ENCODE measurements around the gene PRXL2B.
"Not testable (repeated sequence)": the region's sequence is repeated elsewhere in the genome, so short reads cannot be mapped to it uniquely, and the experiment has no call there.

The PRXL2B gene

DNA sequence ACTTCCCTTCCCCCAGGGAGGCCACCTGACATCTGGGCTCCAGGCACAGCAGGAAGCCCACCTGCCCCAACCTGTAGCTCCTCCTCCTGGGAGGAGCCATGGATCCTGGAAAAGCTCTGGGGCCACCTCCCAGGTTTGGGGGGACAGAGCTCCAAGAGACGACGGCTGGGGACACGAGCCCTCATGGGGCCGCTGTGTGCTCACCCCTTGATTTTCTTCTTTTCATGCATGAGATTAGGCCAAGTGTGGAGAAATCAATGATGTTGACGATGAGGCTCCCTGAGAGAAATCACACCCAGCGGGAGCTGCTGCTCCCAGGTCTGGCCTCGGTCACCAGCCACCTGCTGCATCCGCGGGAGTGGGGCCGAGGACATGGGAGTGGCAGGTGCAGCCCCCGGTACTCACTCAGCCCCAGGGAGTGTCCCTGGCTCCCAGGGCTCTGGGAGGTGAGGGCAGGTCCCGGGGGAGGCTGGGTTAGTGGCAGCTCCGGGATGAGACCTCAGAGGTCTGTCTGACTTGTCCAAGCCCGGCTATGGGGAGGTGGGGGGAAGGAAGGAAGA is 21.7 kb upstream of the PRXL2B start:
- DNase-seq: no peak

DNA sequence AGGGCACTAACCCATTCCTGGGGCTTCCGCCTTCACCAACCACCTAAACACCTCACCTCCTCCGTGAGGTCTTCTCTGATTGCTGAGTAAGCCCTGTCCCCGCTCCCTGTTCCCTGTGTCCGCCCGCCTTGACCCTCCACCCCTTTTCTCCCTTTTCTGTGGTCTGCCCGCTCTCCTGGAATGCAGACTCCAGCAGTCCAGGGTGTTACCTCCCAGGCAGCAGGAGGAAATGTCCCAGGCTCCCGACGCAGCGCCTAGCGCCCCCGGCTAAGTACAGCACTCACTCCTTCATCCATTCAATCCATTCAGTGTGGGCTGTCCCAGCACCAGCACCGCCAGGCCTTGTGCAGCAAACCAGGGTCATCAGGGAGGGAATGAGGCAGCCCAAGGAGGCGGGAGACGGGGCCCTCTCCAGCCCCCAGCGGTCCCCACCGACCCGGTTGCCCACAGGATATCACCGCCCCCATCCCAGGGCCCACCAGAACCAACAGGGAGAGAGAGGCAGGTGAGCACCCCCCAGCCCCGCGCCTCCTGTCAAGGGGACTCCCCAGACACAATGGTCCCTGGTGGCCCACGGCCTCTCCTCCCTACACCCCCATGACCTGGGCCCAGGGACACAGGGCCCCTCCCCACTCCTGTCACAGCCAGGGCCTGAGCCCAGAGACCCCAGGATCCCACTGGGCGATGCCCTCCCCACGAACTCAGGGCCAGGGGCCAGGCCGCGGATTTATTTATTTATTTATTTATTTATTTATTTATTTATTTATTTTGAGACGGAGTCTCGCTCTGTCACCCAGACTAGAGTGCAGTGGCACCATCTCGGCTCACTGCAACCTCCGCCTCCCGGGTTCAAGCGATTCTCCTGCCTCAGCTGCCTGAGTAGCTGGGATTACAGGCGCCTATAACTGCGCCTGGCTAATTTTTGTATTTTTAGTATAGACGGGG is 20.2 kb upstream of the PRXL2B start:
- DNase-seq: no peak

DNA sequence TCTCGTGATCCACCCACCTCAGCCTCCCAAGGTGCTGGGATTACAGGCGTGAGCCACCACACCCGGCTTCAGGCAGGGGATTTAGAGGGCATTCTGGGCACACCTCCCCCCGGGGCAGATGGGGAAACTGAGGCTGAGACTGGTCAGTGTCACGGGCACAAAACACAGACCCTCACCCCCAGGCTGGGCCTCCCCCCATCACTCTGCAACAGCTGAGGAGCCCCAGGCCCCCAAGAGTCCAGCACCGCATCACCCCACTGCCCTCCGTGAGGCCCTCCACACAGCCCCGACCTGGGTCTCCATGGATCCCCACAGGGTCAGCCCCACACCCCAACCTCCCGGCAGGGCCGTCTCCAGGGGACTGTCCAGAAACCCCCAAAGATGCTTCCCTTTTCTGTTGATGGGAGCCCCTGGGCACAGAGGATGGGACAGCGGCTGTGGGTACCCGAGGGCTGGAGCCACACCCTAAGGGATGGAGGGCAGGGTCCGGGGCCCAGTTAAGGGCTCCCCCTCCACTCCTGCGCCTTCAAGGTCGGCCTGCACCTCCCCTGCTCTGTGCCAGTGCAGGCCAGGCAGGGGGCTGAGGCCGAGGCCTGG is 19.4 kb upstream of the PRXL2B start:
- DNase-seq: no peak

DNA sequence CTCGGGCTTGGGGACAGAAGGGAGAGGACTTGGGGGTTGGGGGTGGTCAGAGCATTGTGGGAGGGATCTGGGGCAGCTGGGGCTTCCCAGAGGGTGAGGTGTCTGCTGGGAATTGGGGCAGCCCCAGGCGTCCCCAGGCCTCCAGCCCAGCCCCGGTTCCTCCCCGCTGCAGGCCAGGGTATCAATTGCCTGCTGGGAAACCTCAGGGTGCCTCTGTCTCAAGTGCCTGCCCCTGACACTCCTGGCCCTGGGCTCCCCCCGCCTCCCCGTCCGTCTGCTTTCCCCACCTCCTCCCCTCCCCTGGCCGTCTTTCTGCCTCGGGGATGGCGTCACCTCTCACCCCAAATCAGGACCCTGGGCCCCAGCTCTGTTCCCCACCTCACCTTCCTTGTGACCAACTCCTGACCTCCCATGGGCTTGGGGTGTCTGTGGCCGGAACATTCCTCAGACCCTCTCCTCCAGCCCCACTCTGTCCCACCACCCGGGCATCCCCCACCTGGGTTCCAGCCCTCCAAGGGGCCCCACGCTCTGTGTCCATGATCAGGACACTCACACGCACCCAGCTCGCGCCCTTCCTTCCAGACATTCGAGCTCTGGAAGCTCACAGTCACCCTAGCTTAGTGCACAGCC is 18.3 kb upstream of the PRXL2B start:
- DNase-seq: not testable (repeated sequence)

DNA sequence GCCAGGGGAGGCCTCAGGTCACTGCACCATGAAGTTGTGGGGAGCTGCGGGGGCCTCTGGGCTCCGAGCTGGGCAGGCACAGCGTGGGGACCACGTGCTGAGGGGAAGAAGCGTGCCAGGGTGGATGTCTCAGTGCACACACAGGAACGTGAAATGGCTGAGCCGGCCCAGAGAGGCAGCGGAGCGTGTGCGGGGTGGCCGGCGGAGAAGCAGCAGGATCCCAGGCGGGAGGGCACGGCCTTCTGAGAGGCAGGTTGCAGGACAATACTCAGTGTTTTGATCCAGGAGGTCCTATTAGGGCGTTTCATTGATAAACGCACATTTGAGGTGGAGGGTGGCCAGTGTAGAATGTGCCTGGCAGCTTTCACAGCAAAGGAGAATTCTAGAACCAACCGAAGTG is 17.5 kb upstream of the PRXL2B start:
- DNase-seq: no peak

DNA sequence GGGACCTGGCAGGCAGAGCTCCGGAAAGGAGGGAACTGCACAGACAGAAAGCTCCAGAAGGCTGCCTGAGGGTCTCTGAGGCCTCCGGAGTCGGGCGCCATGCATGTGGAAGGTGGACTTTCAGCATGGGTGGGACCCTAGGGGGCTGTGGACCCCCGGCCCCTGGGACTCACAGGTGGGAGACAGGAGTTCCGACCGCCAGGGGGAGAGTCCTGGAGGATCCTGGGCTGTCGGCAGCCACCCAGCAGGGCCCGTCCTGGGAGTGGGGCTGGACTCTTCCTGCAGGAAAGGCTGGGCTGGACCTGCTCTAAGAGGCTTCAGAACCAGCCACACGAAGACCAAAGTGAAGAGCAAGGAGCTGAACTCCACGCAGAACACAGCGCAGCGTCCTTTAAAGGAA is 16.9 kb upstream of the PRXL2B start:
- DNase-seq: not testable (repeated sequence)

DNA sequence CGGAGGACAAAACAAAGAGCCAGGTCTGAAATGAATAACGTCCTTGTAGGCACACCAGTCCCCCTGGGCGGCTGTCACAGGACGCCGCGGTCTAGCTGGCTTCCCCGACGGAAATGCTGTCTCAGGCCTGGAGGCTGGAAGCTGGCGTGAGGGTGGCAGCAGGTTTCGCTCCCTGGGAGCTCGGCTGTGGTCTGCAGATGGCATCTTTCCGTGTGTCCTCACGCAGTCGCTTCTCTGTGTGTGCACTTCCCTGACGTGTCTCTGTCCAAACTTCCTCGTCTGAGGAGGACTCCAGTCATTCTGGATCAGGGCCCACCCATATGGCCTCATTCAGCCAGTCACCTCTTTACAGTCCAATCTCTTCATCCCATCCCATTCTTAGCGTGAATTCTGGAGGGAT is 16.2 kb upstream of the PRXL2B start:
- no peak for DNase-seq

DNA sequence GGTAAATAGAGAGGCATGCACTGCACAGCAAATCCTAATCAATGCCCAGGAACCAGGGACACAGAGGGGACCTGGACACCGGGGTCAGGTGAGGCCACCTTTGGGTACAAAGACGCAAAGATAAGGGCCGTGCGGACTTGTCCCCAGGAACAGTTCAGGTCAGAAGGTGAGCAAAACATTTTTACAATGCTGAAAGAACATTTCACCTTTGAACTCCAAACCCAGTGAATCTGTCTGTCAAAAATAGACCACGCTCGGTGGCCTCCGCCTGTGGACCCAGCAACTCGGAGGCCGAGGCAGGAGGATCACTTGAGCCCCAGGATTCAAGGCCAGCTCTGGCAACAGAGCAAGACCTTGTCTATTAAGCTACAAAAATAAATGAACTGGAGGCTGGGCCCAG is 15.2 kb upstream of the PRXL2B start:
- no peak for DNase-seq

DNA sequence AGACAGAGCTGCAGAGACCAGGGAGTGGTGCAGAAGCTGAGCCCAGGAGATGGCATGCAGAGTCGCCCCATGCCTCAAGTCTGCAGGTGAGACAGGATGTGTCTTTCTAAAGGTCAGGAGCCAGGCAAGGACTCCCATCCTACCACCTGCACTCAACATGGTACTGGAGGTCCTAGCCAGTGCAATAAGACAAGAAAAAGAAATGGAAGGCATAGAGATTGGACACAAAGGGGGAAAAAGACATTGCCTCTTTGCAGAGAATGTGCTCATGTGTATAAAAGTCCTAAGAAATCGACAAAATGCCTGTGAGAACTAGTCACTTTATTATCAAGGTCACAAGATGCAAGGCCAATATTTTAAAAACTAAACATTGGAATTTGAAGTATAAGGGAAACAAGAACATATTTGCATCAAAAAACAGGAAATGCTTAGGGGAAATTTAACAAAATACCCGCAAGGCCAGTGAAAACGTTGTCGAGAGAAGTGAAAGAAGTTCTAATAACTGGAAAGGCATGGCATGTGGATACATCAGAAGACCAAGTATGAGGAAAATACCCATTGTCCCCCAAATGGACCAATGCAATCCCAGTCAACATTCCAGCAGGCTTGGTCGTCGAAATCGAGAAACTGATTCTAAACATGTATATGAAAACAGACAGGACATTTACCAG is 13.2 kb upstream of the PRXL2B start:
- no peak for DNase-seq

DNA sequence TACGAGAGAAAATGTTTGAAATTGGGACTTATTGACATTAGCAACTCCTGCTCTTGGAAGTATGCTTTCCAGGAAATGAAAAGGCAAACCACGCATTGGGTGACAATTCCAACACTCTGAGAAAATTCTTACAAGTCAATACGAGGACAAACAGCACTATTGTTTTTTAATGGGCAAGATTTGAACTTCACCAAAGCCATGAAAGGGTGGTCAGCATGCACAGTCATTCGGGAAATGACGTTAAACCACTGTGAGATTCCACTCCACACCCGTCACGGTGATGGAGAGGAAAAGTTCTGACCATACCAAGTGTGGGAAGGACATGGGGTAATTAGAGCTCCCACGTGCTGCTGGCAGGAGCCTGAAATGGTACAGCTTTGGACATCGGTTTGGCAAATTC is 12.2 kb upstream of the PRXL2B start:
- no peak for DNase-seq

DNA sequence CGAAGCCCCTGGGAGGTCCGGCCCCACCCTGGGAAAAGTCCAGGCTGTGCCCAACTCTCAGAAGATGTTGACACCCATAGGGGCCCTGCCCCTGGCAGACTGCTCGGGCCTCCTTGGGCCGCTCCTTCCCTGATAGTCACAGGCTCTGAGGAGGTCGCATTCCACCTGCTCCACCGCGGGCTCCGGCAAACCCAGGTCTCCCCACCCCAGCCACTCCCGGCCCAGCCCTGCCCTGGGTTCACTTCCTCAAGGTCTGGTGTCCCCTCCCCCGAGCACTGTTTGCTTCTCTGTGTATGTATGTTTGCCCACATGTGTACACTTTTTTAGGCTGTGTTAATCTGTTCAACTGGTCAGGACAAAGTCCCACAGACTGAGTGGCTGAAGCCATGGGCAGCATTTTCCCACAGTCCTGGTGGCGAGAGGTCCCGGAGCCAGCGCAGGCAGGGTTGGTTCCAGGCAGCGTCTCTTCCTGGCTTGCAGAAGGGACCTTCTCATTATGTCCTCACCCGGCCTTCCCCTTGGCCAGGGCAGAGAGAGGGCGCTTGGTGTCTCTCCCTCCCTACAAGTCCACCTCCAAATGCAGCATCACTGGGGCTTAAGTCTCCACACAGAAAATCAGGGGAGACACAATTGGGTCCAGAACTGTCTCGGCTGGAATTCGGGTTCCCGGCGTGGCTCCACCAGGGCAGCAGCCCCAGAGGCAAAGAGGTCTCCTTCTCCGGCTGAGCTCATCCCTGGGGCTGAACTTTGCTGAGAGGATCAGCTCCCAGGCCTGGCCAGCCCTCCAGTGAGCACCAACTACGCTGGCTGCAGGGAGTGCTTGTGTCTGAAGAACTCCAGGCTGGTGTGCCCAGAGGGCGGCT is 10.5 kb upstream of the PRXL2B start:
- no peak for DNase-seq

DNA sequence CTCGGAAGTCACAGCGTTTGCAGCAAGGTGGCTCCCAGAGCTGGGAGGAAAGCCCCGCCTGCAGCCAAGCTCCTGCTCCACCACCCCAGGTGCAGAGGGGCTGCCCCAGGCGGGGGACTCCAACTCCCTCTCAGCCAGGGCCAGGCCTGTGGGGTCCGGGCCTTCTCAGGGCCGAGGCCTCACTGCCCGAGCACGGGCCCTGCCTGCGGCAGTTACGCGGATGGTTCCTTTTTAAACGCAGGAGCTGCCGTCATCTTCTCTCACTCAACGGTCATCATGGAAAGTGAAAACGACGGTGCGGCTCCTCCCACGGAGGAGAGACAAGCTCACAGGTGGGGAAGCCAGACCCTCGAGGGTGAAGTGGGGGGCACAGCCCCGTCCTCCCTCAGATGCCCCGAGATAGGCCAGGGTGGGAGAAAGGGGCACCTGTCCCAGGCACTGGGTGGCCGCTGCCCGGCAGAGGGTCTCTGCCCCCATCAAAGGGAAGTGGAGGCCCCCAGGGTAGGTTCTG is 9.0 kb upstream of the PRXL2B start:
- not testable (repeated sequence) for DNase-seq

DNA sequence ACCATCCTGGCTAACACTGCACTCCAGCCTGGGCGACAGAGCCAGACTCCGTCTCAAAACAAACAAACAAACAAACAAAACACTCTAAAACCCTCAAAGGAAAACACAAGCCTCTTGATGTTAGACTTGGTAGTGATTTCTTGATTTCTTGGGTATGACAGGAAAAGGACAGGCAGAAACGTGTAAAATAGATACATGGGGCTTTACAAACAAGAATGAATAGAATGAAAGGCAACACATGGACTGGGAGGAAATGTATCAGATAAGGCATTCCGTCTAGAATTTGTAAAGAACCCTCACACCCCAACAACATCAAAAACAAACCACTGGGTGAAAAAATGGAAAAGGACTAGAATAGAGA is 7.8 kb upstream of the PRXL2B start:
- DNase-seq: no peak

DNA sequence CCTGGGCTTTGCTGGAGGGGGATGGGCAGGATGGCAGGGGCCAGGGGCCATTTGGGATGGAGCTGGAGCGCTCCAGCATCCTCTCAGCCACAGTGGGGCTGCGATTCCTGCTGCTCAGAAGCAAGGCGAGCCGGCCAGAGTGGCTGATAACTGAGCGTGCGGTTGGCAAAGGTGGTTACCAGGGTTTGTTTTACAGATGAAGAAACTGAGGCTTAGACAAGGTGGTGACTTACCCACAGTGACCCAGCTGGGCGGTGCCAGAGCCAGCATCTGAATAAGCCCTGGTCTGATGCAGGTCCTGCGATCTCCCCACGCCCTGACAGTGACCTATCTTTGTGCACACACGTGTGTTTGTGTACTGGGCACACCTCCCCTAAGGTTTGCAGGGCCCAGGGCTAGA is 5.9 kb upstream of the PRXL2B start:
- DNase-seq: no peak

DNA sequence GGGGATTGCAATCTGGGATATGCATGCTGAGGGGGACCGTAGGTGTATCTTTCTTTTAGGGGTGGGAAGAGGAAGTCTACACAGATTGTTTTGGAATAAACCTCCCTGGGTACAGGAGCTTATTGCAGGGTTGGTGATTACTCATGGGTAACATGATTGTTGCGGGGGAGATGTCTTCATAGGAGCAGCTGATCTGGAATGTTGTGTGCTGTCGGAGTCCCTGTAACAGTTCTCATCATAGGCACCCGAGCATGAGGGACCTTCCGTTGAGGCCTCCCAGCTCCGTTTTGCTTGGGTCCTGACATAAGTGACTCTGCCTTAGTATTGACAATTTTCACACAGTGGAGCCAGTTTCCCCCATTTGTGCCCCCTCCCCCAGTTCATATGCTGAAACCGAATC is 4.2 kb upstream of the PRXL2B start:
- no peak for DNase-seq

DNA sequence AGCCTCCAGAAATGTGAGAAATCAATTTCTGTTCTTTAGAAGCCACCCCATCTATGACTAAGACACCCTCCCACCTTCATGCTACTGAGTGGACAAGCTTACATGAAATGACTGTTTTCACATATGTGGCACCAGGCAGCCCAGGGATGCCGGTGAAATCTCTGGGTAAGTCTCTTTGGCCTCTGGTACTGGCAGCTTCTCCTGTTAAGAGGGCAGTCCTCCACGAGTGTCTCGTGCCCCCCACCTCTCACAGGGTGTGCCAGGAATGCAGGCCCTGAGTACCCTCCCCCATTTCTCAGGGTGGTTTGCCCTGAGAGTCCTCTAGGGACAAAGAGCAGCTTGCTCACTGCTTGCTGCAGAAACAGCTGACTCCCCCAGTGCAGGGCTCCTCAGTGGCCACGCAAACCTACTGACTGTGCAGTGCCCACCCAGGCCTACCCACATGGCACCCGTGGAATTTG is 3.2 kb upstream of the PRXL2B start:
- no peak for DNase-seq

DNA sequence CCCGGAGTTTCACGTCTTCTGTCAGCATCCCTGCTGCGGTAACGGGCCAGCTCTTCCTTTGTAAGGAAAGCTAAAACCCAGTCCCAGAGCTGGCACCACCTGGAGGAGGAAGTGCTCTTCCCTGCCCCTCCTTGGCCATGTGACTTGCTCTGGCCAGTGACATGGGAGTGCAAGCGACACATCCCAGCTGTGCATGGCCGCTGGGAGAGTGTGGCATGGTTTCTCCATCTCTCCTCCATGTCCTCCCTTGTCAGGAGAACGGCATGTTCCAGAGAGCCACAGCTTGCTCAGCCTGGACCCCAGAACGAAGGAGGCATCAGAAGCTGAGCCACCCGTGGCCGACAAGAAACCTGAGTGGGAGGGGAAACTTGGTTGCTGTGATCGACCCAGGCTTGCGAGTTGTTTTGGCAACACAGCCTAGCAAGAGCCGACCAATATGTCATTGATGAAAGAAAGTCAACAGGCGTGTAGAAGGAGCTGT is 2.7 kb upstream of the PRXL2B start:
- peak; percentile 87 for DNase-seq

DNA sequence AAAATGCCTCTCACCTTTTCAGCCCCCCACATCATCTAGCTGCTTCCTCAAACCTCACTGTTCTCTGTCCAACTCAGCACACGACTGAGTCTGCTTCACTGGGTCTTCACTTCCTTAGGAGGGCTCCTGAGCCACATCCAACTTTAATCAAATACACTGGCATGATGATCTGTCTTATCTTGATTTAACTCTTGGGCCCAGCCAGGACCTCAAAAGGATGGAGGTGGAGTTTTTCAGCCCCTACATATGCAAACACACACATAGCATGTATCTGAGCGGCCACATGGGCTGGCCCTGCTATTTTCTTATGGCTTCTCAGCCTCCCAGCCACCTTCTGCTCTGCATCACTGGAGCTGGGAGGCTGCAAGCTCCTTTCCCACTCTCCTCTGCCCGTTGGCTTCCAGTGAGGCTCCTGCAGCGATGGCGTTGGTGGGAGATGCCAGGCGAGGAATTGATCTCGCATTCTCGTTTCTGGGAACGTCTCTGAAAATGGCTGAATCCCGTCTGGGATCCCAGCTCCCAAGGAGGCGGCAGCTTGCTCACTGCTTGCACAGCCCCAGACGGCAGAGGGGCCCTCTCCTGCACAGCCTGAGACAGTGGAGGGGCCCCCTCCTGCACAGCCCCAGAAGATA is 1.8 kb upstream of the PRXL2B start:
- DNase-seq: no peak

DNA sequence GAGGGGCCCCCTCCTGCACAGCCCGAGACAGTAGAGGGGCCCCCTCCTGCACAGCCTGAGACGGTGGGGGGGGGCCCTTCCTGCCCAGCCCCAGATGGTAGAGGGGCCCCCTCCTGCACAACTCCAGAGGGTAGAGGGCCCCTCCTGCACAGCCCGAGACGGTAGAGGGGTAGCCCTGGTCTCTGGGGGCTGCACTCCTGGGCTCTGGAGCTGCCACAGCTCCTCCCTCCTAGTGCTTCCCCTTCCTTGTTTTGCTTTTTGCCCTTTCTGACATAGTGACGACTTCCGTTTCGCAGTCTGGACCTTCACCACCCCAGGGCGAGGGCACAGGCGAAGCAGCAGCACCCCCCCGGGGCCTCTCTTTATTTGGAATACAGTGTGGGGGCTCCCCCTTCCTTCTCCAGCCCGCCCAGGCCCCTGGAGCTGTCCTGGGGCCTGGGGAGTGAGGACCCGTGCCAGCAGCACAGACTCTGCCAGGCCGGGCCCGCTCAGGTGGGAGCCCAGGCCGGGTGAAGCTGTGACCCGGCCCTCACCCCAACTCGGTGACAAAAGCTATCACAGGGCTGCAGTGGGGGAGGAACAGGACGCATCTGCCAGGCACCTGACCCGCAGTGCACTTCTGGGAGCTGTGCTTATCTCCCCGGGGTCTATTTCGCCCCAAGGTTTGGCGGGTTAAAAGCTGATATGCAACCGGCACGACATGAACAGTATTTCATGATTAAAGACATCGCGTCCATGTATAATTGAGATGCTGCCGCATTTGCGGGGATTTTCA is 1.1 kb upstream of the PRXL2B start:
- peak; percentile 49 for DNase-seq
